Parathyroid adenoma (tissue), 2 donors: Measurements from ENCODE around the gene ZMPSTE24.

ENCODE experiments used
- H2AFZ ChIP-seq: fragments of 300-600 bp; sonication (generic); one replicate; pipeline ENCODE4 v1.7.0; 2017; ENCODE audit warnings: antibody characterized with exemption, mild to moderate bottlenecking
- H3K27ac ChIP-seq: fragments of 300-600 bp; sonication (generic); one replicate; pipeline ENCODE4 v1.7.0; 2017
- H3K27me3 ChIP-seq: fragments of 300-600 bp; sonication (generic); one replicate; pipeline ENCODE4 v1.7.0; 2017; ENCODE audit warnings: low read length; ENCODE audit not compliant: control insufficient read depth, insufficient read depth
- H3K36me3 ChIP-seq: fragments of 300-600 bp; sonication (generic); one replicate; pipeline ENCODE4 v1.7.0; 2017; ENCODE audit warnings: low read length; ENCODE audit not compliant: control insufficient read depth, insufficient read depth
- H3K4me1 ChIP-seq: fragments of 300-600 bp; sonication (generic); one replicate; pipeline ENCODE4 v1.7.0; 2017; ENCODE audit warnings: control low read depth
- H3K4me2 ChIP-seq: fragments of 300-600 bp; sonication (generic); one replicate; pipeline ENCODE4 v1.7.0; 2017; ENCODE audit warnings: low read length
- H3K4me3 ChIP-seq: fragments of 300-600 bp; sonication (generic); one replicate; pipeline ENCODE4 v1.7.0; 2017; ENCODE audit warnings: low read depth, low read length
- H3K79me2 ChIP-seq: fragments of 300-600 bp; sonication (generic); one replicate; pipeline ENCODE4 v1.7.0; 2017; ENCODE audit warnings: control low read depth
- H3K9ac ChIP-seq: fragments of 300-600 bp; sonication (generic); one replicate; pipeline ENCODE4 v1.7.0; 2017; ENCODE audit warnings: mild to moderate bottlenecking
- H3K9me3 ChIP-seq: fragments of 300-600 bp; sonication (generic); one replicate; pipeline ENCODE4 v1.7.0; 2017; ENCODE audit warnings: low read length; ENCODE audit not compliant: control insufficient read depth
- CTCF ChIP-seq: fragments of 300-600 bp; sonication (generic); IDR thresholded peaks from one replicate; pipeline ENCODE4 v1.7.0; 2017; ENCODE audit warnings: antibody characterized with exemption, mild to moderate bottlenecking
- donor health status: primary hyperparathyroidism.

The ZMPSTE24 gene

GRCh38 chr1:40315239-40315794 lies 57.3 kb downstream of the ZMPSTE24 start:
- H3K4me2 ChIP-seq: peak overlapping the region; percentile 62
- H3K4me1 ChIP-seq: no peaks in the 10 kb centered on the region
- no peak overlapping the region for H3K9ac ChIP-seq
- H3K27ac ChIP-seq: no peak overlapping the region
- H3K4me3 ChIP-seq: peak overlapping the region; percentile 25
- H2AFZ ChIP-seq: peak overlapping the region; percentile 84
- H3K36me3 ChIP-seq: no peaks in the 10 kb centered on the region
- H3K27me3 ChIP-seq: peaks cover 4% of the 10 kb centered on the region
- H3K9me3 ChIP-seq: no peaks in the 10 kb centered on the region
- H3K79me2 ChIP-seq: no peaks in the 10 kb centered on the region
- TF ChIP-seq CTCF: peak; percentile 47

GRCh38 chr1:40315795-40316594 lies 58.0 kb downstream of the ZMPSTE24 start:
- no peak for TF ChIP-seq CTCF
- Histone ChIP-seq H2AFZ (peak overlapping the region; percentile 84), H3K9ac (no peak overlapping the region), H3K4me3 (peak overlapping the region; percentile 25), H3K4me2 (peak overlapping the region; percentile 62), H3K9me3 (no peaks in the 10 kb centered on the region), H3K27me3 (peaks cover 4% of the 10 kb centered on the region), H3K79me2 (no peaks in the 10 kb centered on the region), H3K36me3 (no peaks in the 10 kb centered on the region), H3K27ac (no peak overlapping the region), H3K4me1 (no peaks in the 10 kb centered on the region)

GRCh38 chr1:40316595-40317393 lies 58.8 kb downstream of the ZMPSTE24 start, which contains the start of gene COL9A2:
TSS of gene COL9A2 (minus strand) at chr1:40317286. CDS start at chr1:40317197, 89 bp downstream.
- no peaks in the 10 kb centered on the region for H3K36me3 ChIP-seq
- no peak within 1 kb of the TSS for H3K9ac ChIP-seq
- H3K27ac ChIP-seq: no peak within 1 kb of the TSS
- no peaks in the 10 kb centered on the region for H3K4me1 ChIP-seq
- peak within 1 kb of the TSS; percentile 84 for H2AFZ ChIP-seq
- peaks cover 4% of the 10 kb centered on the region for H3K27me3 ChIP-seq
- peak within 1 kb of the TSS; percentile 25 for H3K4me3 ChIP-seq
- H3K4me2 ChIP-seq: peak within 1 kb of the TSS; percentile 62
- H3K9me3 ChIP-seq: no peaks in the 10 kb centered on the region
- no peak for TF ChIP-seq CTCF
- H3K79me2 ChIP-seq: no peaks in the 10 kb centered on the region

GRCh38 chr1:40317394-40318074 lies 59.5 kb downstream of the ZMPSTE24 start:
- Histone ChIP-seq H3K27ac (no peak overlapping the region), H3K9me3 (no peaks in the 10 kb centered on the region), H2AFZ (peak overlapping the region; percentile 84), H3K4me2 (no peak overlapping the region), H3K36me3 (no peaks in the 10 kb centered on the region), H3K4me3 (no peak overlapping the region), H3K27me3 (peaks cover 4% of the 10 kb centered on the region), H3K4me1 (no peaks in the 10 kb centered on the region), H3K9ac (no peak overlapping the region), H3K79me2 (no peaks in the 10 kb centered on the region)
- TF ChIP-seq CTCF: no peak
